Measurements from ENCODE around the gene HMG20B.
"Not testable (repeated sequence)": the region's sequence is repeated elsewhere in the genome, so short reads cannot be mapped to it uniquely, and the experiment has no call there.

The HMG20B gene

GRCh38 chr19:3584036-3584802, 11.5 kb downstream of the HMG20B start:
- DNase-seq (ENCODE audit: low read depth), result not testable (repeated sequence)

GRCh38 chr19:3585301-3586126, 12.8 kb downstream of the HMG20B start, which contains the start of gene GIPC3:
TSS of gene GIPC3 (plus strand) at chr19:3585478. CDS start at chr19:3585598, 120 bp downstream.
- DNase-seq (ENCODE audit: low read depth), result no peak

- no peak for DNase-seq (ENCODE audit: low read depth)
These were observed 13.4 kb downstream of the HMG20B start for GRCh38 chr19:3586127-3586626.

- DNase-seq (ENCODE audit: low read depth), result no peak
These were observed 14.1 kb downstream of the HMG20B start for GRCh38 chr19:3586707-3587346.

- no peak for DNase-seq (ENCODE audit: low read depth)
These were observed 16.7 kb downstream of the HMG20B start for GRCh38 chr19:3589439-3589838.

- no peak for DNase-seq (ENCODE audit: low read depth)
These were observed 17.2 kb downstream of the HMG20B start for GRCh38 chr19:3589949-3590348.

- DNase-seq (ENCODE audit: low read depth), result no peak
These were observed 18.4 kb downstream of the HMG20B start for GRCh38 chr19:3590991-3591659.

GRCh38 chr19:3591876-3592613, 19.3 kb downstream of the HMG20B start:
- no peak for DNase-seq (ENCODE audit: low read depth)

GRCh38 chr19:3593156-3593555, 20.4 kb downstream of the HMG20B start:
- DNase-seq (ENCODE audit: low read depth), result no peak

- DNase-seq (ENCODE audit: low read depth), result no peak
These were observed 22.8 kb downstream of the HMG20B start for GRCh38 chr19:3595521-3596061.

- no peak for DNase-seq (ENCODE audit: low read depth)
These were observed 27.0 kb downstream of the HMG20B start for GRCh38 chr19:3599776-3600187.

- no peak for DNase-seq (ENCODE audit: low read depth)
These were observed 28.3 kb downstream of the HMG20B start for GRCh38 chr19:3601021-3601420.

- DNase-seq (ENCODE audit: low read depth), result no peak
These were observed 30.5 kb downstream of the HMG20B start for GRCh38 chr19:3603121-3603811.

- no peak for DNase-seq (ENCODE audit: low read depth)
These were observed 31.7 kb downstream of the HMG20B start for GRCh38 chr19:3604227-3604986.

- DNase-seq (ENCODE audit: low read depth), result no peak
These were observed 32.2 kb downstream of the HMG20B start for GRCh38 chr19:3604987-3605343.

- no peak for DNase-seq (ENCODE audit: low read depth)
These were observed 32.6 kb downstream of the HMG20B start for GRCh38 chr19:3605361-3605760.

GRCh38 chr19:3605770-3606169, 33.0 kb downstream of the HMG20B start:
- no peak for DNase-seq (ENCODE audit: low read depth)

GRCh38 chr19:3606174-3606689, 33.5 kb downstream of the HMG20B start:
- DNase-seq (ENCODE audit: low read depth), result no peak

GRCh38 chr19:3606690-3607289, 34.0 kb downstream of the HMG20B start, which contains the start of gene TBXA2R:
TSS of gene TBXA2R (minus strand) at chr19:3606875. CDS start at chr19:3600634, 6,241 bp downstream.
- no peak for DNase-seq (ENCODE audit: low read depth)
